HPDE6-E6E7 (cell line): Measurements from ENCODE around the gene ACD.
"Not testable (repeated sequence)": the region's sequence is repeated elsewhere in the genome, so short reads cannot be mapped to it uniquely, and the experiment has no call there.

Experiments used
- DNase-seq: peaks from one replicate; pipeline ENCODE4 v3.0.0; 2011; ENCODE audit warnings: missing footprints; ENCODE audit errors: extremely low spot score

The ACD gene

DNA sequence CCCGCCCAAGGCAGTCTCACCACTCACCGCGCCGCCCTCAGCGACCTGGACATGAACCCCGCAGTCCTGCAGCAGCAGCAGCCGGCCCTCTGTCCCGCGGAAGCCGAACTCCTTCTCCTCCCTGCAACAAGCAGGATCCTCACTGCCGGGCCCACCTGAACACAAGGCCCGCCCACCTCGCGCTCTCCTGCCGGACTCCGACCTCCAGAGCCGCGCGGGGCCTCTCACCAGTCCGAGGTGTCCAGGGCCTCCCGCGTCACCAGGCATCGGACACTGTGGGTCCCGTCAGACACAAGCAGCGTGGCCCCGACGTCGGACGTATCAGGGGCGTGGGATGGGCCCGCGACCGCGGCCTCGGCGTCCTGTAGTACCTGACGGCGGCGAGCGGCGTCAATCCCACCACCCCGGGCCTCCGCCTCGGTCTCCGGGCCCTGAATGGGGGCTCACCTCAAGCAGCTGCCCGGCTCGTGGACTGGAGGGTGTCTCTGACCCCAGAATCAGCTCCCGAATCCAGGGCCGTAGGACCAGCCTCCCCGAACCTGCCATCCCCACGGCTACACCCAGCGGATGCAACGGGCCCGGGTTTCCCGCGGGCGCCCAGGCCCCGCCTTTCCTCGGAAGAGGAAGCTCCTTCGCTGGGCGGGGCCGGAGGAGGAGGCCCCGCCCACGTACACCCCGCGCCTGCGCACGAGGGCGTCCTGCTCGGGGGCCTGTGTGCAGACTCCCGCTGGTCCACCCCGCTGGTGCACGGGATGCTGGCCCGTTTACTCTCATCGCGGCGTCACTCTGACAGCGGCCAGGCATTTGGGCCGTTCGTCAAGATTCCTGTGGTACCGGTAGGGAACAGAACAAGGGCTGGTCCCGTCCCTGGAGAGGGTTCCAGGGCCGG, at the start of gene ACD:
Gene ACD, minus strand, starts transcription at position 586 of the 889 bp plus-strand sequence. Its CDS starts 40 bp downstream, at position 546.
- peak; percentile 99 for DNase-seq

DNA sequence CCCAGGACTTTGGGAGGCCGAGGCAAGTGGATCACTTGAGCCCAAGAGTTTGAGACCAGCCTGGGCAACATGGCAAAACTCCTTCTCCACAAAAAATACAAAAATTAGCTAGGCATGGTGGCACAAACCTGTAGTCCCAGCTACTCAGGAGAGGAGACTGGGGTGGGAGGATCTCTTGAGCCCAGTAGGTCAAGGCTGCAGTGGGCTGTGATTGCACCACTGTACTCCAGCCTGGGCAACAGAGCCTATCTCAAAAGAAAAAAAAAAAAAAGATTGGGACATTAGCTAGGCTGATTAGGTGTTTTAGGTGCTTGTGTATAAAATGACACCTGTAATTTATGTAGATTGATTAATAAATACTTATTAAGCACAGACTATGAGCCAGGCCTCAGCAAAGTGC, 49.0 kb upstream of the ACD start:
- DNase-seq: no peak

DNA sequence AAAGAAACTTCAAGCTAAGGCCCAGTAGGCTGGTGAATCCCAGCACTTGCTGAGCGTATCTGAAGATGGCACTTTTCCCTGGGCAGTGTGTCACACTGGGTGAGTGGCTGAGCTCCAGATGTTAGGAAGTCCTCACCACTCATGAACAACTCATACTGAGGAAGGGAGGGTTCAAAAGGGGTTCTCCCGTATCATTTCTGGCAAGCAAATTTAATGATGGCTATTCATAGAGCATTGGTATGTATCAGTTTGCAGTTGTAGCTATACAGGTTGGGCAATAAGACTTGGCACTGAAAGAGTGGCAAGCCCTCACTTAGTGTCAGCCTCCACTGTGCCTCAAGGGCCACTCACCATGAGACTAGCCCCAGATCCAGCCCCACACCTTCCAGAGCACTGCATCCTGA, 48.3 kb upstream of the ACD start:
- DNase-seq: no peak

DNA sequence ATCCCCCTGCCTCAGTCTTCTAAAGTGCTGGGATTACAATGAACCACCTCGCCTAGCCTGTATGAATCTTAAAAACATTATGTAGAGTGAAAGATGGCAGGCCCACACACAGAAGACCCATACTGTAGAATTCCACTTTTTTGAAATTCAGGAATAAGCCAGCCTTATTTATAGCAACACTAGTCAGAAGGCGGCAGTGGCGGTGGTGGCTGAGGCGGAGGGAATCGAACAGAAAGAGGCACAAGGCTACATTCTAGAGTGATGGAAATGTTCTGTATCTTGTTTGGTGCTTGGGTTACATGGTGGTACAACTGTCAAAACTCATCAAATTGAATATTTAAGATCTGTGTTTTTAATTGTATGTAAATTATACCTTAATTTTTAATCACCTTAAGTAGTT, 47.7 kb upstream of the ACD start:
- no peak for DNase-seq

DNA sequence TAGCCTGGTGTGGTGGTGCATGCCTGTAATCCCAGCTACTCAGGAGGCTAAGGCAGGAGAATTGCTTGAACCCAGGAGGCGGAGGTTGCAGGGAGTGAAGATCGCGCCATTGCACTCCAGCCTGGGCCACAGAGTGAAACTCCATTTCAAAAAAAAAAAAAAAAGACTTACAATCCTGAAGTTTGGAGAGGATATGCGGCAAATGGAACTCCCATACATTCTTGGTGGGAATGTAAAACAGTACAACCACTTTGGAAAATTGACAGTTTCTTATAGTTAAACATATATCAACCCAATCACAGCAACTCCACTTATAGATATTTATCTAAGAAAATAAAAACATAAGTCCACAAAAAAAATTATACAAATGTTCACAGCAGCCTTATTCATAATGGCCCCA, 47.1 kb upstream of the ACD start:
- no peak for DNase-seq

DNA sequence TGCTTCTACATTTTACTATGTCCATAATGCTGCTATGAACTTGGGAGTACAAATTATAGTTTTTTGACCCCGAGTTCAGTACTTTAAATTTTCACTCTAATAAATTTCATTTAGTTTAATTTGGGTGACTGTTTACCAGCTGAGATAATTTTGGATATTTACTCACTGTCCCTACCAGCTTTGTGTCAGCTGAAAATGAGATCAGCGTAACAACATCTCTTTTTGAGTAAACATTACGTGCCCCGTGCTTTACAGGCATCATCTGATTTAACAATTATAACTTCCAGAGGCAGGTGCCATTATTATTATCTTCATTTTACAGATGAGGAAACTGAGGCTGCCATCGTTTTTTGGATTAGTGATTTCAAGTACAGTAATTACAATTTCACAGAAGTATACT, 44.0 kb upstream of the ACD start:
- DNase-seq: no peak

DNA sequence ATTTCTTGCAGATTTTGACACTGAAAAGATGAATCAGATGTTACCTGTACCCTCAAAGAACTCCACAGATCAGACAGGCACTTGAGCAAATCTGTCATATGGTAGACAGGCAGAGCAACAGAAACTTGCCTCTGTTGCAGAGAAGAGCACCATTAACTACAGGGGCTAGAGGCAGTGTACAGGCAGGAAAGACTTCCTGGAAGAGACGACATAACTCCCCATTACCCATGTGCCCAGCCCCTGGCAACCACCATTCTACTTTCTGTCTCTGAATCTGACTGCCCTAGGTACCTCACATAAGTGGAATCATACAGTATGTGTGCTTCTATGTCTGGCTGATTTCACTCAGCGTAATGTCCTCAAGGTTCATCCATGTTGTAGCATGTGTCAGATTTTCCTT, 43.6 kb upstream of the ACD start:
- DNase-seq: no peak

DNA sequence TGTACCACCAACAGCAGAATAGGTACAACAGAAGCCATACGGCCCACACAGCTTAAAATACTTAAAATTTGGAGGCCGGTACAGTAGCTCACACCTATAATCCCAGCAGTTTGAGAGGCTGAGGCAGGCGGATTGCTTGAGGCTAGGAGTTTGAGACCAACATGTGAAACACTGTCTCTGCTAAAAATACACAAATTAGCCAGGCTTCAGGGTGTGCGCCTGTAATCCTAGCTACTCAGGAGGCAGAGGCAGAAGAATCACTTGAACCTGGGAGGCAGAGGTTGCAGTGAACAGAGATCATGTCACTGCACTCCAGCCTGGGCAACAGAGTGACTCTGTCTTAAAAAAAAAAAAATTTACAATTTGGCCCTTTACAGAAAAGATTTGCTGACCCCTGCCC, 42.1 kb upstream of the ACD start:
- no peak for DNase-seq

DNA sequence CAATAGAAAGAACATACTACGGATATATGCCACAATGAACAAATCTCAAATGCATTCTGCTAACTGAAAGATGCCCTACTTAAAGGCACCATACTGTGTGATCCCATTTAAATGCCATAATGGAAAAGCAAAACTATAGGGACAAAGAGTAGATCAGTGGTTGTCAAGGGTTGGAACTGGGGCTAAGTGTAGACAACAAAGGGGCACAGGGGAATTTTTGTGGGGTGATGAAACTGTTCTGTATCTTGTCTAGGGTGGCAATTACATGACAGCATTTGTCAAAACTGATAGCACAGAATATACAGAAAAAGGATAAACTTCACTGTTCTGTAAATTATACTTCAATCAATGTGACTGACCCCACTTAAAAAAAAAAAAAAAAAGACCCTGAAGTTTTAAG, 41.4 kb upstream of the ACD start:
- DNase-seq: no peak

DNA sequence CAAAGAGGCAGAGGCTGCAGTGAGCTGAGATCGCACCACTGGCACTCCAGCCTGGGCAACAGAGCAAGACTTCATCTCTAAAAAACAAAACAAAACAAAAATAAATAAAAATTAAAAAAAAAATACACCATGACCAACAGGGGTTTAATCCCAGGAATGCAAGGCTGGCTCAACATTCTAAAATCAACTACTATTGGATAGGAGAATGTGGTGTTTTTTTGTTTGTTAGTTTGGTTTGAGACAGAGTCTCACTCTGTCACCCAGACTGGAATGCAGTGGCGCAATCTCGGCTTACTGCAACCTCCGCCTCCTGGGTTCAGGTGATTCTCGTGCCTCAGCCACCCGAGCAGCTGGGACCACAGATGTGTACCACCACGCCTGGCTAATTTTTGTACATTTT, 39.2 kb upstream of the ACD start:
- DNase-seq: no peak

DNA sequence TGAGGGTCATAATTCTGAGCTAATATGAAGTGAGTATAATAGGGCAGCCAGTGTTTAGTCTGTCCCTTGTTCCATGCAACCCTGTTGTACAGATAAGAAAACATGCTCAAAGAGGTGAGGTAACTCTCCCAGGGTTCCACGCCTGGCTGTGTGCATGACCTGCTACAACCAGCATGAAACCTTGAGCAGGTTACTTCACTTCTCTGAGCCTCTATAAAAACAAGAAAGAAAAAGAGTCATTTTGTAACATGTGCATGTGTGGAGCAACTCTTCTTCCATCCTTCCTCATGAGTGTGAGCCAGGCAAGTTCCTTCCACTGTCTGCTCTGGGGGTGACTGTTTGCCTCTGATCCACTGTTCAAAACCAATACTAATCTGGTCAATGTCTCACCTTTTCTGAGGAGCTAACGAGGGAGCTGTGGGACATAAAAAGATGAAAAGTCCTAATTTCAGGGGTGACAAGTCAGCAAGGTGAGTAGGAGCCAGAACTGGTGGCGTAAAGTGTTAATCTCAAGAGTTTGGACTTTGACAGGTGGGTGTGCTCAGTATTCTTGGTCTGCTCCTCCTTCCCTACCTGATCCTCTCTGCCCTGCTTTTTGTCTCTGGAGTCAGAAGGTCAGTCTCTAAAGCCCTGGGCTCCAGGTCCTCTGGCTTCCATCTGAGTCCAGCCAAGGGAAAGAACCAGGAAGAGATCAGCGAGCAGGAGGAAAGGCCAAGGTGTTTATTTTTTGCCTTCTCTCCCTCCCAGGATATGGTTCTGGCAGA, 37.5 kb upstream of the ACD start:
- DNase-seq: no peak

DNA sequence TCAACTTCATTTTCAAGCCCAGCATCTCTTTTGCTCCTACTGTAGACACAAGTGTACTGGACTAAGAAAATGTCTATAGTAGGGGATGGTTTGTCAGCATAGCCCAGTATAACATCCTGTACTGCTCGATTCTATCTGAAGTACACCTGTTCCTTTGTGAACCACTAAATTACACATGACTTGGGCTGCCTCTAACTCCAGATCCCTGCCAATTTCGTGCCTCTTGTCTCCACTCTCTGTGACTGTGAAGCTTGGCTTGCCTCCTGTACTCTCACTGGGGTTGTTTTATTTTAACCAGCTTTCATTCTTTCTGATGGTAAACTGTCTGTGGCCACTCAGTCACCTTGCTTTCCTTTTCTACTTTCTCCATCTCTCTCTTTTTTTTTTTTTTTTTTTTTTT, 34.6 kb upstream of the ACD start:
- DNase-seq: no peak

DNA sequence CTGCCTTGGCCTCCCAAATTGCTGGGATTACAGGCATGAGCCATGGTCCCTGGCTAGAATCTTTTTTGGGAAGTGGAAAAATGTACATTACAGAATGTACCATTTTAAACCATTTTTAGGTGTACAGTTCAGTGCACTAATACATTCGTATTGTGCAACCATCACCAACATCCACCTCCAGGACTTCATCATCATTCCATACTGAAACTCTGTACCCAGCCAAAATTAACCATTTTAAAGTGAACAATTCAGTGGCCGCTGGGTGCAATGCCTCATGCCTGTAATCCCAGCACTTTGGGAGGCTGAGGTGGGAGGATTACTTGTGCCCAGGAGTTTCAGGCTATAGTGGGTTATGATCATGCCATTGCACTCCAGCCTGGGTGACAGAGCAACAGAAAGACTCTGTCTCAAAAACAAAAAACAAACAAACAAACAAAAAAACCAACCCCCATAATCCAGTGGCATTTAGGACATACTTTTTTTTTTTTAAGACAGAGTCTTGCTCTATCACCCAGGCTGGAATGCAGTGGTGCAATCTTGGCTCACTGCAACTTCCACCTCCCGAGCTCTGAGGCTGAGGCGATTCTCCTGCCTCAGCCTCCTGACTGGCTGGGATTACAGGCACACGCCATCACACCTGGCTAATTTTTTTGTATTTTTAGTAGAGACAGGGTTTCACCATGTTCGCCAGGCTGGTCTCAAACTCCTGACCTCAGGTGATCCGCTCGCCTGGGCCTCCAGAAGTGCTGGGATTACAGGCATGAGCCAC, 33.6 kb upstream of the ACD start:
- DNase-seq: not testable (repeated sequence)

DNA sequence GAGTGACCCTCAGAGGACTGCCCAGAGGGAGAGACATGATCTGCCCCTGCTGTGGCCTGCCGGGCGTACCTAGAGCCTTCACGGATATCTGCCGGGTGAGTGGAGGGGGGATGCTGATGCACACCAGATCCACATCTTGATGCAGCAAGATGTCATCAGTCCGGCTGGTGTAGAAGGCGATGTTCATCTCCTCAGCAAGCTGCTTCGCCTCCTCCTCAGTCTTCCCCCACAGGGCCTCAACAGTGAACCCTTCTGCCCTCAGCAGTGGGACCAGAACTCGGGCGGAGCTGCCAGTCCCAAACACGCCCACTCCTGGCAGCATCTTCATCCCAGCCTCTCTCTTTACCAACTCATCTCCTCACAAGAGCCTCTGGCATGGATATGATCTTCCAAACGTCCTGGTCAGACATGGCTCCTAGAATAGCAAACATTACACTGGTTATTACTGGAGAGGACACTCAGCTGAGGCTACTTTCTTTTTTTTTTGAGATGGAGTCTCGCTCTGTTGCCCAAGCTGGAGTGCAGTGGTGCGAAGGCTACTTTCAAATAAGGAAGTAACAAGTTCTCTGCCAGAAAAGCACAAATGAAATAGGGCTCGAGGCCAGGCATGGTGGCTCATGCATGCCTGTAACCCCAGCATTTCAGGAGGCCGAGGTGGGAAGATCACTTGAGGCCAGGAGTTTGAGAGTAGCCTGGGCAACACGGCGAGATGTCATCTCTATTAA, 25.5 kb upstream of the ACD start:
- no peak for DNase-seq

DNA sequence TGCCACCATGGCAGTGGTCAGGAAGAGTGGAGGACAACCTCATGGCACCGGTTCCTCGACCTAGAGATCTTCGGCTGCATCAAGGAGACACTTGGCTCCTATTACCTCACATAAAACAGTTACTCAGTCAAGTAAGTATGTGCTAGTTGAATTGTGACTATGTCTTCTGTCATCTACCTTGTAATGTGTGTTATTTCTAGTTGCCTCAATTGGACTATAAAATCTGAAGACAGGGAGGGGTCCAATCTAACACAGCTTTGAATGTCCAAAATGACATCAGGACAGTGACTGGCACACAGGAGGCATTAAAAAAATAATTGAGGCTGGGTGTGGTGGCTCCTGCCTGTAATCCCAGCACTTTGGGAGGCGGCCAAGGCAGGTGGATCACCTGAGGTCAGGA, 23.7 kb upstream of the ACD start:
- no peak for DNase-seq

DNA sequence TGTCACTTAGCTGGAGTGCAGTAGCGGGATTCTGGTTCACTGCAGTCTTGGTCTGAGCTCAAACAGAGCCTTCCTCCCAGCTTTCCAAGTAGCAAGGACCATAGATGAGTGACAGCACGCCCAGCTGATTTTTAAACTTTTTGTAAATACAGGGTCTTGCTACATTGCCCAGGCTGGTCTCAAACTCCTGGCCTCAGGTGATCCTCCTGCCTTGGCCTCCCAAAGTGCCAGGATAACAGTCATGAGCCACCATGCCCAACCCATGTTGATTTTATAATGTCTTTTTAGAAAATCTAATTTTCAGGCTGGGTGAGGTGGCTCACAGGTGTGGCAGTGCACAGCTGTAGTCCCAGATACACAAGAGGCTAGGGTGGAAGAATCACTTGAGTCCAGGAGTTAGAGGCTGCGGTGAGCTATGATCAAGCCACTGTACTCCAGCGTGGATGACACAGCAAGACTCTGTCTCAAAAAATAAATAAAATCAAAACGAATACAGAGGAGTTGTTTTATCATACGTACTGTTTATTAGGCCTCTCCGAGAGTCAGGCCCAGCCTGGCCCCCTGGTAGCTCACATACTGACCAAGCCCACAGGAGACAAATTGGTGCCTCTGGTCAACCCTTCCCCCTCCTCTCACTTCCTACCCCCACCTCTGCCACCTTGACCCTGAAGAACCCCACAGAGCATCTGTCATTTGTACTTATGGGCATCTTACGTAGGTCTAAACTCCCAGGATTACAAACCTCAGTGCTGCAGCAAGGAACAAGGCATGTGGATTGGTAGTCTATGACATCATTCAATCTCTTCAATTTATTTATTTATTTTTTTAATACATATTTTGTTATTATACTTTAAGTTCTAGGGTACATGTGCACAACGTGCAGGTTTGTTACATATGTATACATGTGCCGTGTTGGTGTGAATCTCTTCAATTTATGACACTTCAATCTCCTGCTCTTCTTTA, 20.2 kb upstream of the ACD start:
- no peak for DNase-seq

DNA sequence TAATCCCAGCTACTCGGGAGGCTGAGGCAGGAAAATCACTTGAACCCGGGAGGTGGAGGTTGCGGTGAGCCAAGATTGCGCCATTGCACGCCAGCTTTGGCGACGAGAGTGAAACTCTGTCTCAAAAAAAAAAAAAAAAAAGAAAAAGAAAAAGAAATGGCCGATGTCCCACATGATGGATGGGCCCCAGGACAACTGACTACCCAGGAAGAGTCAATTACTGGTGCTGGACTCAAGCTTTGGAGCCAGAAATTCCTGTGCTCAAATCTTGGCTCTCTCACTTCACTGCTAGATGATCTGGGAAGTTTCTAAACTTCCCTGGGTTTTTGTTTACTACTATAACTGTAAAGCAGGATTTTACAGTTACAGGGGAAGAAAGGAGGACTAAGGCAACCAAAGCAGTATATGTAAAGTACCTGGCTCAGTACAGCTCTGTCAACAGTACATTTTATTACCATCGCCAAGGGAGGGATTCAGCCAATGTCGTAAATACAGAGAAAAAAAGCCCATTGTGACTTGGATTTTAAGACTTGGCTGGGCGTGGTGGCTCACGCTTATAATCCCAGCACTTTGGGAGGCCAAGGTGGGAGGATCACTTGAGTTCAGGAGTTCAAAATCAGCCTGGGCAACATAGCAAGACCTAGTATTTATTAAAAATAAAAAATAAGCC, 18.4 kb upstream of the ACD start:
- DNase-seq: no peak

DNA sequence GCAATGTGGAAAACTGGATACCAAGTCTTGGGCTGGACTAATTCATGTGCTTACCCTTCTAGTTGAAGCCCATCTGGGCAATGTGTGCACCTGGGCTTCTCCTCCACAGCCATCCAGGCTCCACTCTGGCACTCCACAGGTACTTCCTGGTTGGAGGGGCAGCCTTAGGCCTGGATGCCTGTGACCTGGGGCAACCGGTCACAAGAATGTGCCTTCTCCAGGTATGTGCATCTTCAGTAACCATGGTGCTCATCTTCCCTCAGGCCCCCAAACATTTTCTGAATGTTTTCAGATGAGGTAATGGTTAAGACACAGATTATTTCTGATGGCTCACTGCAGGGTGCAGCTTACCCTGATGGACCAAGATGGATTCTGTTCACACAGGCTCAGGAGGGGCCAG, 17.7 kb upstream of the ACD start:
- DNase-seq: no peak

DNA sequence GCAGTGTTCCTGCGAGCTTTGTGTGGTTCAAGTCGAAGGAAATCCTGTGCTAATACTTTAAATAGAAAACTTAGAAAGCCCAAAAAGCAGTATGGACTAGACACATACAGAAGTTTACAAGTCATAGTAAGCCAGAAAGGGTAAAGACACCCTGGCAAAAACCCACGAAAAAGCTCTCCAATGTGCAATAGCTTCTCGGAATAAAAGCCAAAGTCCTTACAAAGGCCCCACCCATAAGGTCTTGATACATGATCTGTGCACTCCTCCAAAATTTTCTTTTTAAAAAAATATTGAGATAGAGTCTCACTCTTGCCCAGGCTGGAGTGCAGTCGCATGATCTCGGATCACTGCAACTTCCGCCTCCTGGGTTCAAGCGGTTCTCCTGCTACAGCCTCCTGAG, 16.9 kb upstream of the ACD start:
- DNase-seq: no peak

DNA sequence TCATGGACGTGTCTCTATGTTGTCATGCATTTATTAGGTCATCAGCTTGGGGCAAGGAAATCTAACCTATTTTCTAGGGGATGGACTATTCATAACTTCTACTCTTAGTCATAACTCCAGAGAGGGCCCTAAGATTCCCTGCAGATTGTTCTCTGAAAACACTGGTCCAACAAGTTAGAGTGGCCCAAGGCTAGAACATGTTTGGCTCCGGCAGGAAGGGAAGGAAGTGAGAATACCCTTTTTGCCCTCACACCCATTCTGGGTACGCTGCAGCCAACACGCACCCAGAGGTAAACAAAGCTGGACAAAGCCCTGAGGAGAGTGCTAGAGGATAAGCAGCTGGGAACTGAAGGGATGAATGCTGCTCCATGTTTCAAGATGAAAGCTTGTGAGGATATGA, 16.5 kb upstream of the ACD start:
- DNase-seq: peak; percentile 77
